Osteoblast (primary cell): ENCODE results near the gene TTC21A. TPM values are rescaled to one million over a fixed set of nuclear protein-coding genes. Genes with fewer than 3 reads are reported as not detected.
A peak's percentile ranks its signal among the peaks of the same experiment; 100 is the strongest.

Experiments
- DNase-seq: peaks from one replicate; pipeline ENCODE4 v3.0.0; 2011; ENCODE audit warnings: low spot score, mixed read lengths; ENCODE audit not compliant: insufficient read length; ENCODE audit errors: missing footprints
- H2AFZ ChIP-seq: 2 replicates; pipeline ENCODE4 v1.6.0; 2011; ENCODE audit warnings: mild to moderate bottlenecking, low read length
- H3K27ac ChIP-seq: 2 replicates; pipeline ENCODE4 v1.5.1; 2011; ENCODE audit warnings: mild to moderate bottlenecking, low read depth, low read length, moderate library complexity
- H3K27me3 ChIP-seq: 2 replicates; pipeline ENCODE4 v1.6.0; 2012; ENCODE audit warnings: mild to moderate bottlenecking, control low read depth, inconsistent platforms, low read length, moderate library complexity; ENCODE audit not compliant: insufficient read depth
- H3K36me3 ChIP-seq: 2 replicates; pipeline ENCODE4 v1.5.1; 2011; ENCODE audit warnings: mild to moderate bottlenecking, low read length, control low read depth, moderate library complexity; ENCODE audit not compliant: insufficient read depth
- H3K4me1 ChIP-seq: 2 replicates; pipeline ENCODE4 v1.5.1; 2011; ENCODE audit warnings: mild to moderate bottlenecking, low read length, control low read depth, moderate library complexity; ENCODE audit not compliant: insufficient read depth
- H3K4me2 ChIP-seq: 2 replicates; pipeline ENCODE4 v1.6.0; 2011; ENCODE audit warnings: mild to moderate bottlenecking, low read length; ENCODE audit not compliant: insufficient read depth
- H3K4me3 ChIP-seq: fragments of 200-600 bp; sonication (generic); 3 replicates; pipeline ENCODE4 v1.5.1; 2012; ENCODE audit warnings: mild to moderate bottlenecking, low read length, inconsistent platforms; ENCODE audit not compliant: insufficient read depth
- H3K79me2 ChIP-seq: 2 replicates; pipeline ENCODE4 v1.6.0; 2012; ENCODE audit warnings: mild to moderate bottlenecking, low read length, control low read depth, inconsistent platforms; ENCODE audit not compliant: insufficient read depth
- H3K9me3 ChIP-seq: 2 replicates; pipeline ENCODE4 v1.5.1; 2011; ENCODE audit warnings: low read depth, low read length, control low read depth
- H4K20me1 ChIP-seq: 2 replicates; pipeline ENCODE4 v1.6.0; 2012; ENCODE audit warnings: mild to moderate bottlenecking, low read length, control low read depth; ENCODE audit not compliant: insufficient read depth
- CTCF ChIP-seq: IDR thresholded peaks from 2 replicates; pipeline ENCODE4 v1.5.1; 2011; ENCODE audit warnings: mild to moderate bottlenecking, low read depth, low read length, moderate library complexity; ENCODE audit errors: extremely low read depth
- total RNA-seq: library from RNA; depleted of rRNA; stranded (reverse); fragments of >200 nt; gene quantifications from 2 replicates; pipeline ENCODE4 v1.2.3, GENCODE V29; 2012

TTC21A gene
- total RNA-seq, 1 donor = 6.9 TPM

- peak; percentile 77 for DNase-seq
- TF ChIP-seq CTCF = no peak
- H3K4me1 ChIP-seq = peaks cover 13% of the 10 kb centered on the region
- H3K4me2 ChIP-seq = no peak overlapping the region
- peaks cover 30% of the 10 kb centered on the region for H3K79me2 ChIP-seq
- no peak overlapping the region for H3K27ac ChIP-seq
- H4K20me1 ChIP-seq = peaks cover 28% of the 10 kb centered on the region
- no peak overlapping the region for H3K4me3 ChIP-seq
- no peak overlapping the region for H2AFZ ChIP-seq
- H3K36me3 ChIP-seq = peaks cover 36% of the 10 kb centered on the region
- H3K9me3 ChIP-seq = no peaks in the 10 kb centered on the region
- H3K27me3 ChIP-seq = no peaks in the 10 kb centered on the region
These were observed 30.7 kb downstream of the TTC21A start for GRCh38 chr3:39137991-39138803.

DNA sequence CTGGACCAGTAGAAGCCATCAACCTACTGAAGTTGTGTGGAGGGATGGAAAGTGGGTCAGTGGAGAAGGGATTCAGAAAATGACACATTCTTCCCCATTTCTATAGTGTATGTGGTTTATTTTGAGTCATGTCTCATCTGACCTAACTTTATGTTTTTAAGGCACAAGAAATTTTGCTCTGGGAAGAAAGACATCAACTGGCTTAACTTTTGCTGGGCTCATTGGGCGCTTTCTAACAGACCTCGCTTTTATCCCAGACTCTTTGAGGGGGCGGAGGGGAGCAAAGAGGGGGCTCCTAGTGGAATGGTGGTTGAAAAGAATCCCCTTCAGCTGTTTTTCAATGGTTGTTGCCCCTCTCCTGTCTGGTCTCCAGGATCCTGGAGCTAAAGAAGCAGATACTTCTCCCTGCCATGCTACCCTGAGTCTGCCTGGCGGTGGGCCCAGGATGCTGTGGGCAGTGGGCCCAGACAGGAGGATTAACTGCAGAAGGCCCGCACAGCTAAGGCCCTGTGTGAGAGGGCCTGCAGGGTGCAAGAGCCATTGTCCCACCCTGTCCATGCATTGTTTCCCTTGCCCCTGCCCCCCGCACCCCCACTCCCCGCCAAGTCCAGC lies 31.4 kb downstream of the TTC21A start:
- Histone ChIP-seq H3K4me3 (no peak overlapping the region), H3K4me2 (no peak overlapping the region), H2AFZ (no peak overlapping the region), H3K36me3 (peaks cover 43% of the 10 kb centered on the region), H4K20me1 (peaks cover 31% of the 10 kb centered on the region), H3K27me3 (no peaks in the 10 kb centered on the region), H3K9me3 (no peaks in the 10 kb centered on the region), H3K27ac (peak overlapping the region; percentile 28), H3K4me1 (peaks cover 13% of the 10 kb centered on the region), H3K79me2 (peaks cover 37% of the 10 kb centered on the region)
- no peak for TF ChIP-seq CTCF
- peak; percentile 78 for DNase-seq

- Histone ChIP-seq H3K4me1 (peaks cover 13% of the 10 kb centered on the region), H4K20me1 (peaks cover 33% of the 10 kb centered on the region), H3K79me2 (peaks cover 42% of the 10 kb centered on the region), H3K4me3 (no peak overlapping the region), H3K27me3 (no peaks in the 10 kb centered on the region), H3K9me3 (no peaks in the 10 kb centered on the region), H3K36me3 (peaks cover 48% of the 10 kb centered on the region), H3K4me2 (no peak overlapping the region), H2AFZ (no peak overlapping the region), H3K27ac (no peak overlapping the region)
- no peak for DNase-seq
- no peak for TF ChIP-seq CTCF
These were observed 32.0 kb downstream of the TTC21A start for GRCh38 chr3:39139442-39139841.

GRCh38 chr3:39140341-39140971 lies 33.0 kb downstream of the TTC21A start:
- H3K27ac ChIP-seq = no peak overlapping the region
- peaks cover 33% of the 10 kb centered on the region for H4K20me1 ChIP-seq
- H3K36me3 ChIP-seq = peaks cover 59% of the 10 kb centered on the region
- peaks cover 52% of the 10 kb centered on the region for H3K79me2 ChIP-seq
- peaks cover 13% of the 10 kb centered on the region for H3K4me1 ChIP-seq
- no peak overlapping the region for H2AFZ ChIP-seq
- no peaks in the 10 kb centered on the region for H3K9me3 ChIP-seq
- no peak for DNase-seq
- no peak overlapping the region for H3K4me3 ChIP-seq
- H3K4me2 ChIP-seq = no peak overlapping the region
- no peak for TF ChIP-seq CTCF
- no peaks in the 10 kb centered on the region for H3K27me3 ChIP-seq
